Glutamatergic neuron (in vitro differentiated cells): Measurements from ENCODE around the gene KNCN. TPM values are rescaled to one million over a fixed set of nuclear protein-coding genes. Genes with fewer than 3 reads are reported as not detected.

Experiments used
- DNase-seq: peaks from one replicate; pipeline ENCODE4 v3.0.0; 2022
- H3K27ac Mint-ChIP-seq: one replicate; pipeline ENCODE4 v1.8.0; 2020; ENCODE audit warnings: mild to moderate bottlenecking, mixed read lengths, inconsistent platforms; ENCODE audit not compliant: unreplicated experiment
- H3K27me3 Mint-ChIP-seq: one replicate; pipeline ENCODE4 v1.8.0; 2020; ENCODE audit warnings: mild to moderate bottlenecking, moderate library complexity, mixed read lengths, inconsistent platforms; ENCODE audit not compliant: unreplicated experiment
- H3K36me3 Mint-ChIP-seq: one replicate; pipeline ENCODE4 v1.8.0; 2020; ENCODE audit warnings: mild to moderate bottlenecking, mixed read lengths, inconsistent platforms; ENCODE audit not compliant: unreplicated experiment
- H3K4me1 Mint-ChIP-seq: one replicate; pipeline ENCODE4 v1.8.0; 2020; ENCODE audit warnings: mild to moderate bottlenecking, low read depth, mixed read lengths, inconsistent platforms; ENCODE audit not compliant: unreplicated experiment
- H3K4me3 Mint-ChIP-seq: one replicate; pipeline ENCODE4 v1.8.0; 2020; ENCODE audit warnings: mild to moderate bottlenecking, mixed read lengths, inconsistent platforms; ENCODE audit not compliant: unreplicated experiment
- H3K9me3 Mint-ChIP-seq: one replicate; pipeline ENCODE4 v1.8.0; 2020; ENCODE audit warnings: mild to moderate bottlenecking, moderate library complexity, mixed read lengths, inconsistent platforms; ENCODE audit not compliant: unreplicated experiment
- total RNA-seq: library from RNA; stranded (reverse); fragmentation: NEBNext Ultra II Directional; extraction: Animal tissue kit (Norgen Biotek cat#: 25700); gene quantifications from one replicate; pipeline ENCODE4 v1.2.1, GENCODE V29; 2021; ENCODE audit not compliant: unreplicated experiment
- TF ChIP-seq, protein P1 (sequence below): fragments of 200-600 bp; sonication (generic); IDR thresholded peaks from one replicate; pipeline ENCODE4 v1.5.0; 2021; ENCODE audit not compliant: partially characterized antibody, unreplicated experiment

The KNCN gene
- total RNA-seq, 1 donor from 2014 or later, result not detected

DNA sequence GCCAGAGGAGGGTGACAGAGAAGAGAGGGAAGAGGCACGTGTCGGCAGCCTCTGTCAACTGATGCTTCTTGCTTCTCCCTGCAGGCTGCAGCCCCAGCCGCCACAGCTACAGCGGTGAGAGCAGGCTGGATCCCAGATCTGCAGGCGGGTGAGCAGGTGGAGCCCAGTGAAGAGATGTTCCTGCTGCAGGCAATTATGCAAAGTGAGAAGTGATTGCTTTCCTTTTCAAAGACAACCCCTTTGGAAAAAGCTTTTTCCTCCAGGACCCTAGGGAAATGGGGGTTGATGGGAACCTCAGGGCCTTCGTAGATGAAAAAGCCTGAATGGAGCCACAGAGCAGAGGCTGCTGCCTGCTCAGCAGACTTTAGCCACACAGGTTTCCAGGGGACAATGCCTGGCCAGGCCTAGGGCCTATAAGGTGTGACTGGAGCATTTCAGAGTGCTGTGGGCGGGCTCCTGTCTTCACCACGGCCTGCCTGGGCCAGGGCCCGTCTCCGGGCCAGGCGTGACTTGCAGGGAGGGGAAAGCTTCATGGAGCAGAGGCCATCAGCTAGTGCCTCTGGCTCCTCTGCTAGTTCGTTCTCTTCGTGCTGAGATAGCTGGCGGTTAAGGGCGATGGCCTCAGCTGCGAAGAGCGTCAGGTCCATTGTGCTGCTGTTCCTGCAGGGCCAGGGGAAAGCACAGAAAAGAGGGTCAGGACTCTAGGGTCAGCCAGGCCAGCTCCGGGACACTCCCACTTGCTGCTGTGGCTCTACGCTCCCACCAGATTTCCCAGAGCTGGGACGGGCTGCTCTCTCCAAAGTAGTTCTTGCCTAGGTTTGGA is 6.9 kb upstream of the KNCN start:
- Mint-ChIP-seq H3K4me1 (peaks cover 35% of the 10 kb centered on the region), H3K9me3 (peaks cover 6% of the 10 kb centered on the region), H3K4me3 (peak overlapping the region; percentile 59), H3K27me3 (peaks cover 14% of the 10 kb centered on the region), H3K36me3 (peaks cover 10% of the 10 kb centered on the region), H3K27ac (peak overlapping the region; percentile 91)
- peak; percentile 83 for DNase-seq
- TF ChIP-seq, protein P1, sequence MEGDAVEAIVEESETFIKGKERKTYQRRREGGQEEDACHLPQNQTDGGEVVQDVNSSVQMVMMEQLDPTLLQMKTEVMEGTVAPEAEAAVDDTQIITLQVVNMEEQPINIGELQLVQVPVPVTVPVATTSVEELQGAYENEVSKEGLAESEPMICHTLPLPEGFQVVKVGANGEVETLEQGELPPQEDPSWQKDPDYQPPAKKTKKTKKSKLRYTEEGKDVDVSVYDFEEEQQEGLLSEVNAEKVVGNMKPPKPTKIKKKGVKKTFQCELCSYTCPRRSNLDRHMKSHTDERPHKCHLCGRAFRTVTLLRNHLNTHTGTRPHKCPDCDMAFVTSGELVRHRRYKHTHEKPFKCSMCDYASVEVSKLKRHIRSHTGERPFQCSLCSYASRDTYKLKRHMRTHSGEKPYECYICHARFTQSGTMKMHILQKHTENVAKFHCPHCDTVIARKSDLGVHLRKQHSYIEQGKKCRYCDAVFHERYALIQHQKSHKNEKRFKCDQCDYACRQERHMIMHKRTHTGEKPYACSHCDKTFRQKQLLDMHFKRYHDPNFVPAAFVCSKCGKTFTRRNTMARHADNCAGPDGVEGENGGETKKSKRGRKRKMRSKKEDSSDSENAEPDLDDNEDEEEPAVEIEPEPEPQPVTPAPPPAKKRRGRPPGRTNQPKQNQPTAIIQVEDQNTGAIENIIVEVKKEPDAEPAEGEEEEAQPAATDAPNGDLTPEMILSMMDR, result no peak

DNA sequence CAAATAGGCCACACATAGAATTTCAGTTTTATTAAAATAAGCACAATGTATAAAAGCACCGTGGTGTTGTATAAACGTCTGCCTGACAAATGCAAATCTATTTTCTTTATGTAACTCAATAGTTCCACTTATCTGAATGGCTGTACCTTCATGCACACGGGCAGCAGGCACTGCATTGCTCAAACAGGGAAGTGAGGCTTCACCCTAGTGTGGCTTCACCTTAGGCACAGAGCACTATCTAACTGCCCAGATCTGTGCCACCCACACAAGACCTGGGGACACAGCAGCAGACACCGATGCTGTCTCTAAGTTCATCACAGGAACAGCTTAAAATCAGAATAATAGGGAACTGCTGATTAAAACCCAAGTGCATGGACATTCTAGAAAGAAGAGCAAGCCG is 6.0 kb upstream of the KNCN start:
- DNase-seq, result no peak
- Mint-ChIP-seq H3K4me1 (peaks cover 35% of the 10 kb centered on the region), H3K4me3 (peak overlapping the region; percentile 9), H3K27ac (peak overlapping the region; percentile 91), H3K27me3 (peaks cover 14% of the 10 kb centered on the region), H3K9me3 (peaks cover 3% of the 10 kb centered on the region), H3K36me3 (peaks cover 5% of the 10 kb centered on the region)
- TF ChIP-seq, protein P1, result no peak

DNA sequence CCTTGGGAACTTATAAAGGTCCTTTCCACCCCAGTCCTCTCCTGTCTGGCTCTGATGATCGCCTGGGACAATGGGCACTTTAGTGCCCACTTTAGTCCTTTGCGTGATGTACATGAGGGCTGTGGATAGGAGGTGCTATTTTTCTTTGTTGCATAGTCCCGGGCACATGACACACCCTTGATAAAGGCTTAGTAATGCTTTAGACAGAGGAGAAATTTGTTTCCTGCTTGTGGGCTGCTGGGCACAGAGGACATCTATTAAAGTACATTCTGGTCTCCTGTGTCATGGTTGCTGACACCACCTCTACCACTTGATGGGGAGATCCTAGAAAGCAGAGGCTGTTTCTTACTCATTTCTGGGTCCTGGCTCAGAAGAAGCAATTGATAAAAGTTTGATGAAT is 5.4 kb upstream of the KNCN start:
- peaks cover 14% of the 10 kb centered on the region for H3K27me3 Mint-ChIP-seq
- peak overlapping the region; percentile 33 for H3K27ac Mint-ChIP-seq
- H3K4me1 Mint-ChIP-seq, result peaks cover 35% of the 10 kb centered on the region
- peaks cover 3% of the 10 kb centered on the region for H3K9me3 Mint-ChIP-seq
- DNase-seq, result no peak
- TF ChIP-seq, protein P1, result no peak
- no peak overlapping the region for H3K4me3 Mint-ChIP-seq
- H3K36me3 Mint-ChIP-seq, result peaks cover 3% of the 10 kb centered on the region

DNA sequence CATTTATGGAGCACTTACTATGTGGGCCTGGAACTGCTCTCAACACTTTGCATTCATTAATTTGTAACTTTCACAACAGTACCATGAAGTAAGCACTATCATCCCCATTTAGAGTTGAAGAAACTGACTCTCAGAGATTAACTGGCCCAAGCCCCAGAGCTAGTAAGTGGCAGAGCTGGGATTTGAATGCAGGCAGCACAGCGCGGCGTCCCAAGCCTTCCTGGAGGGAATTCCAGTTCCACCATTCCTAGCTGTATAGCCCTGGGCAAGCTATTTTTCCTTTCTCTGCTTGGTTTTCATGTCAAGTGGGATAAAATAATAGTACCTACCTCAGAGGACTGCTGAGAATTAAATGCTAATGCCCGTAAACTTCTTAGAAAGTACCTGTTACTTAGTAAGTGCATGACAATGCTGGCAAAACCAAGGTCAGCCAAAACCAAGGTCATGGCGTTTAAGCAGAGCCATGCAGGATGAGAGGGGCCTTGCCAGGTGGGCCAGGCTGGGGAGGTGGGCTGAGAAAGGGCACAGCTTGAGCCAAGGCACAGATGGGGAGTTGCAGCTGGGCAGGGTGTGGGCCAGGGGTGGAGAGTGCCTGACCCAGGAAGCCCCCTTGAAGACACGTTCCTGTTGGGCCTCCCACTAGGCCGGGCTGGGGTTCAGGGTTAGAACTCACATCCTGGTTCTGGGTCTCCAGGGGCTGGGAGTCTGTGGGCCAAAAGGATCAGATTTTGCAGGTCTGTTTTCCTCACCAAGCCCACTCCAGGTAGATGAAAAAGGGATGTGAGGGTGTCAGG is 4.6 kb upstream of the KNCN start:
- Mint-ChIP-seq H3K27me3 (peaks cover 14% of the 10 kb centered on the region), H3K27ac (no peak overlapping the region), H3K9me3 (peaks cover 5% of the 10 kb centered on the region), H3K4me3 (no peak overlapping the region), H3K36me3 (no peaks in the 10 kb centered on the region), H3K4me1 (peaks cover 35% of the 10 kb centered on the region)
- no peak for DNase-seq
- TF ChIP-seq, protein P1, result no peak
